PC-9 (cell line): ENCODE measurements around the gene SPECC1L. TPM values are rescaled to one million over a fixed set of nuclear protein-coding genes. Genes with fewer than 3 reads are reported as not detected.

Experiments
- BruUV-seq: library from RNA; stranded (reverse); fragments of 400-500 nt; replicated peaks from 2 replicates; lab custom pipeline; 2021; lab: Mats Ljungman, UMichigan
- CTCF ChIA-PET: fragments of 300-600 bp; sonication (Branson Sonifier 250); formaldehyde crosslinking; loops from one replicate; lab custom pipeline; 2022; ENCODE audit warnings: antibody characterized with exemption; lab: Charles Lee
- POLR2A ChIA-PET: fragments of 300-600 bp; sonication (Branson Sonifier 250); formaldehyde crosslinking; loops from one replicate; lab custom pipeline; 2022; ENCODE audit warnings: antibody characterized with exemption; ENCODE audit not compliant: unreplicated experiment; lab: Charles Lee
- DNase-seq, 2 experiments: peaks; one replicate each; pipeline versions ENCODE4 v3.0.0 to v3.0.0-alpha.2; 2015 to 2022; ENCODE audit warnings: mixed read lengths in 1 of 2
- H2AFZ ChIP-seq: fragments of 200-600 bp; sonication (generic); 2 replicates; pipeline ENCODE4 v1.8.1; 2017; ENCODE audit warnings: antibody characterized with exemption
- H3F3A ChIP-seq: fragments of 200-600 bp; sonication (generic); 2 replicates; pipeline ENCODE4 v1.8.1; 2017; ENCODE audit warnings: antibody characterized with exemption, mild to moderate bottlenecking, low read depth; ENCODE audit not compliant: insufficient read depth
- H3K27ac ChIP-seq: fragments of 200-600 bp; sonication (generic); 2 replicates; pipeline ENCODE4 v1.6.1; 2016; ENCODE audit warnings: mixed run types
- H3K27me3 ChIP-seq: fragments of 200-600 bp; sonication (generic); 2 replicates; pipeline ENCODE4 v1.6.1; 2016; ENCODE audit warnings: low read depth, mixed run types; ENCODE audit not compliant: insufficient read depth
- H3K36me3 ChIP-seq: fragments of 200-600 bp; sonication (generic); 2 replicates; pipeline ENCODE4 v1.6.1; 2016; ENCODE audit warnings: low read depth, mixed run types
- H3K4me1 ChIP-seq: fragments of 200-600 bp; sonication (generic); replicated peaks from 2 replicates; pipeline ENCODE4 v1.6.1; 2016; ENCODE audit warnings: mixed run types; ENCODE audit not compliant: insufficient read depth
- H3K4me2 ChIP-seq: fragments of 200-600 bp; sonication (generic); 2 replicates; pipeline ENCODE4 v1.6.1; 2017; ENCODE audit warnings: mixed run types
- H3K4me3 ChIP-seq: fragments of 200-600 bp; sonication (generic); 2 replicates; pipeline ENCODE4 v1.6.1; 2016; ENCODE audit warnings: mixed run types
- H3K79me2 ChIP-seq: fragments of 200-600 bp; sonication (generic); 2 replicates; pipeline ENCODE4 v1.6.1; 2017; ENCODE audit warnings: low read depth, mixed run types
- H3K9me2 ChIP-seq: fragments of 200-600 bp; sonication (generic); 2 replicates; pipeline ENCODE4 v1.8.1; 2017; ENCODE audit warnings: mild to moderate bottlenecking; ENCODE audit not compliant: insufficient read depth
- H3K9me3 ChIP-seq: fragments of 200-600 bp; sonication (generic); 2 replicates; pipeline ENCODE4 v1.8.1; 2016; ENCODE audit warnings: low read depth; ENCODE audit not compliant: insufficient read depth
- H4K20me1 ChIP-seq: fragments of 200-600 bp; sonication (generic); 2 replicates; pipeline ENCODE4 v1.8.1; 2017; ENCODE audit not compliant: insufficient read depth
- EZH2 ChIP-seq: fragments of 200-600 bp; sonication (generic); IDR thresholded peaks from 2 replicates; pipeline ENCODE4 v1.8.0; 2017; ENCODE audit warnings: antibody characterized with exemption, low read depth
- intact Hi-C: fragments of 100-400 bp; cut with micrococcal nuclease; formaldehyde crosslinking; loops from one replicate; pipeline ENCODE4 v1.10.0; 2022; ENCODE audit not compliant: unreplicated experiment
- total RNA-seq: library from RNA; stranded (reverse); gene quantifications from 2 replicates; pipeline ENCODE4 v1.2.3, GENCODE V29; 2021
- TF ChIP-seq, protein P1 (sequence below): fragments of 200-600 bp; sonication (generic); conservative IDR thresholded peaks from 2 replicates; pipeline ENCODE4 v1.6.1; 2017; ENCODE audit warnings: mixed run types, antibody characterized with exemption, mild to moderate bottlenecking, moderate library complexity

Gene SPECC1L
- total RNA-seq, 1 experiment from 2014 or later = 38.9 TPM

DNA sequence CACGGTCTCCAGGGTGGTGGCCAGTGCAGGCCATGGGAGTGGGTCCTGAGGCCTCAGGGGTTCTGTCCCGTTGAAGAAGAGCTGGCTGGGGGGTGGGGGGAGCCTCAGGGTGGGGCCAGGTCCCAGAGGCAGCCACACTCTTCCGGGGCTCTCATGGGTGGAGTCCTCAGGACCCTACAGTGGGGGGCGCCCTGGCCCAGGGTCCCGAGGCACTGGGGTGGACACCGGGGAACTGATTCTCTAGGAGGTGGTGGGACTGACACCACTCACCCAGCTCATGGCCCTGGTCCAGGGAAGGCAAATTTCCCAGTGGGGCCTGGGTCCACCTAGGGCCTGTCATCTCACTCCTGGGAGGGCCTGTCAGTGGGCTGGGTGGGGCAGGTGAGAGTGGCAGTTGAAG is 38.5 kb upstream of the SPECC1L start:
- Histone ChIP-seq H3K4me3 (no peak overlapping the region), H3K27me3 (no peaks in the 10 kb centered on the region), H3K79me2 (no peaks in the 10 kb centered on the region), H3K27ac (no peak overlapping the region), H2AFZ (no peak overlapping the region), H3K4me2 (no peak overlapping the region), H3K9me3 (no peaks in the 10 kb centered on the region), H3F3A (no peaks in the 10 kb centered on the region), H4K20me1 (no peaks in the 10 kb centered on the region), H3K36me3 (no peaks in the 10 kb centered on the region), H3K9me2 (no peaks in the 10 kb centered on the region), H3K4me1 (no peaks in the 10 kb centered on the region)
- ChIA-PET CTCF (interaction anchor here (0.5 kb wide), 1 partner anchor 22 kb away, joined by 4 read pairs; no protein-coding TSS in a partner anchor), POLR2A (no interaction called here)
- TF ChIP-seq EZH2 = no peak
- TF ChIP-seq, protein P1, sequence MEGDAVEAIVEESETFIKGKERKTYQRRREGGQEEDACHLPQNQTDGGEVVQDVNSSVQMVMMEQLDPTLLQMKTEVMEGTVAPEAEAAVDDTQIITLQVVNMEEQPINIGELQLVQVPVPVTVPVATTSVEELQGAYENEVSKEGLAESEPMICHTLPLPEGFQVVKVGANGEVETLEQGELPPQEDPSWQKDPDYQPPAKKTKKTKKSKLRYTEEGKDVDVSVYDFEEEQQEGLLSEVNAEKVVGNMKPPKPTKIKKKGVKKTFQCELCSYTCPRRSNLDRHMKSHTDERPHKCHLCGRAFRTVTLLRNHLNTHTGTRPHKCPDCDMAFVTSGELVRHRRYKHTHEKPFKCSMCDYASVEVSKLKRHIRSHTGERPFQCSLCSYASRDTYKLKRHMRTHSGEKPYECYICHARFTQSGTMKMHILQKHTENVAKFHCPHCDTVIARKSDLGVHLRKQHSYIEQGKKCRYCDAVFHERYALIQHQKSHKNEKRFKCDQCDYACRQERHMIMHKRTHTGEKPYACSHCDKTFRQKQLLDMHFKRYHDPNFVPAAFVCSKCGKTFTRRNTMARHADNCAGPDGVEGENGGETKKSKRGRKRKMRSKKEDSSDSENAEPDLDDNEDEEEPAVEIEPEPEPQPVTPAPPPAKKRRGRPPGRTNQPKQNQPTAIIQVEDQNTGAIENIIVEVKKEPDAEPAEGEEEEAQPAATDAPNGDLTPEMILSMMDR = no peak
- intact Hi-C loops = no loop called here
- BruUV-seq = no TSS peak
- no peak for DNase-seq

DNA sequence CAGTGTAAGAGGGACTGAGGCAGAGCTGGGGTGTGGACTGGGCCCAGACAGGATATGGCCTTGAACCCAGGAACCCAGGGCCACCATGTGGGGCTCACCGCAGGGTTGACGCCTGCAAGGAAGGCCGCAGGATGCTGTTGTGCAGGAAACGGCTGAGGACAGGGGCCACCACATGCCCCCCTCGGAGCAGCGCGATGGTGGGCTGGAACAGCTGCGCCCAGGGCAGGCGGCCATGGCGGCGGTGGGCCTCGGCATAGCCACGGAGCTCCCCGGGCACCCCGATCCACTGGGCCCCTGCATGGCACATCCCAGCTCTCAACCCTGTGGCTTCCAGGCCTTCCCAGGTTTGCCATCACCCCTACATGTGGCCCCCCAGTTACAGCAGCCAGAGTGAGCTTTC is 37.9 kb upstream of the SPECC1L start:
- no TSS peak for BruUV-seq
- H3K4me1 ChIP-seq = no peaks in the 10 kb centered on the region; the same call in 1 of the 2 replicates
- CTCF ChIA-PET = no interaction called here

DNA sequence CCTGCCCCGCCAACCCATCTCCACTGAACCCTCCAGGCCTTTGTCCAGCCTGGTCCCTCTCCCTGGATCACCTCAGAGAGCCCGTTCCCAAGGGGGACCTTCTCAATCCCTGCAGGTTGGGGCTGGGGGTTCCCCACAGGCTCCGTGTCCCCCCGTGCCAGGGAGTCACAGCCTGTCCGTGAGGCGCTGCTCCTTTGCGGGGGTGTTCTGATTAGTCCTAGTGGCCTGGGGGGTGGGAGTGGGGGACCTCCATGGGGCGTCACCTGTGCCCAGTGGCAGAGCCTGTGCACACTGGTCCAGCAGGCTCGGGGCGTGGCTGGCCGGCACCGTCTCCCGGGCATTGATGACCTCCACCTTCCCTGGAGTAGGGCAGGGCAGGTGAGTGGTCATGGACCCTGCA is 37.4 kb upstream of the SPECC1L start:
- Histone ChIP-seq H3K9me3 (no peaks in the 10 kb centered on the region), H3K4me3 (no peak overlapping the region), H2AFZ (no peak overlapping the region), H3K4me2 (no peak overlapping the region), H3K27me3 (no peaks in the 10 kb centered on the region), H3K79me2 (no peaks in the 10 kb centered on the region), H3K4me1 (no peaks in the 10 kb centered on the region; the same call in 1 of the 2 replicates), H3F3A (no peaks in the 10 kb centered on the region), H4K20me1 (no peaks in the 10 kb centered on the region), H3K36me3 (no peaks in the 10 kb centered on the region), H3K27ac (no peak overlapping the region), H3K9me2 (no peaks in the 10 kb centered on the region)
- DNase-seq = no peak
- intact Hi-C loops = no loop called here
- TF ChIP-seq, protein P1 = no peak
- no peak for TF ChIP-seq EZH2
- ChIA-PET POLR2A (no interaction called here), CTCF (no interaction called here)
- no TSS peak for BruUV-seq

More for the DNA sequence above, 37.9 kb upstream of the SPECC1L start:
- Histone ChIP-seq H3K36me3 (no peaks in the 10 kb centered on the region), H3K9me3 (no peaks in the 10 kb centered on the region), H4K20me1 (no peaks in the 10 kb centered on the region), H2AFZ (no peak overlapping the region), H3K4me2 (no peak overlapping the region), H3K27ac (no peak overlapping the region), H3K79me2 (no peaks in the 10 kb centered on the region), H3F3A (no peaks in the 10 kb centered on the region), H3K27me3 (no peaks in the 10 kb centered on the region), H3K9me2 (no peaks in the 10 kb centered on the region), H3K4me3 (no peak overlapping the region)
- no peak for DNase-seq
- POLR2A ChIA-PET = no interaction called here
- intact Hi-C loops = no loop called here
- TF ChIP-seq EZH2 = no peak
- TF ChIP-seq, protein P1 = no peak
